Mesenchymal stem cell (in vitro differentiated cells and primary cell): ENCODE data around the gene RHOD.

Source experiments
- DNase-seq: peaks from one replicate; pipeline ENCODE4 v3.0.0-alpha.2; 2013
- H2AFZ ChIP-seq: one replicate; pipeline ENCODE4 v1.6.1; 2013; ENCODE audit warnings: low read depth, mild to moderate bottlenecking, control low read depth, inconsistent platforms, low read length, moderate library complexity
- H2AK5ac ChIP-seq: 2 replicates; pipeline ENCODE4 v1.6.1; 2013; ENCODE audit warnings: low read length, moderate library complexity, mild to moderate bottlenecking, inconsistent platforms; ENCODE audit not compliant: severe bottlenecking
- H2BK120ac ChIP-seq: one replicate; pipeline ENCODE4 v1.6.1; 2013; ENCODE audit warnings: low read depth, mild to moderate bottlenecking, inconsistent platforms, low read length, moderate library complexity
- H2BK12ac ChIP-seq, 2 experiments: one replicate each; pipeline ENCODE4 v1.6.1; 2013; ENCODE audit warnings: inconsistent platforms in 2 of 2, low read length in 2 of 2, mild to moderate bottlenecking in 2 of 2, moderate library complexity in 2 of 2, control low read depth in 1 of 2
- H2BK15ac ChIP-seq: one replicate; pipeline ENCODE4 v1.6.1; 2013; ENCODE audit warnings: mild to moderate bottlenecking, low read depth, inconsistent platforms; ENCODE audit not compliant: poor library complexity, severe bottlenecking
- H2BK5ac ChIP-seq: 2 replicates; pipeline ENCODE4 v1.6.1; 2013; ENCODE audit warnings: low read depth, mild to moderate bottlenecking, low read length, control low read depth, inconsistent platforms; ENCODE audit not compliant: poor library complexity, severe bottlenecking
- H3K14ac ChIP-seq, 2 experiments: one replicate each; pipeline ENCODE4 v1.6.1; 2013; ENCODE audit warnings: inconsistent platforms in 2 of 2, low read length in 2 of 2, control low read depth in 1 of 2, mild to moderate bottlenecking in 1 of 2, moderate library complexity in 1 of 2
- H3K18ac ChIP-seq, 2 experiments: one replicate each; pipeline ENCODE4 v1.6.1; 2013; ENCODE audit warnings: inconsistent platforms in 2 of 2, low read length in 2 of 2, control low read depth in 1 of 2, low read depth in 1 of 2, mild to moderate bottlenecking in 1 of 2
- H3K23ac ChIP-seq, 2 experiments: one replicate each; pipeline ENCODE4 v1.6.1; 2013; ENCODE audit warnings: inconsistent platforms in 2 of 2, low read length in 2 of 2, mild to moderate bottlenecking in 2 of 2, moderate library complexity in 2 of 2, control low read depth in 1 of 2
- H3K27ac ChIP-seq: 2 replicates; pipeline ENCODE4 v1.5.1; 2013; ENCODE audit warnings: mild to moderate bottlenecking, moderate library complexity, low read length, control low read depth, inconsistent platforms; ENCODE audit not compliant: poor library complexity, severe bottlenecking
- H3K27me3 ChIP-seq, 2 experiments: 2 replicates each; pipeline versions ENCODE4 v1.6.1 to v1.7.0; 2013; ENCODE audit warnings: low read length in 2 of 2, mild to moderate bottlenecking in 2 of 2, moderate library complexity in 2 of 2, control low read depth in 1 of 2, inconsistent platforms in 1 of 2; ENCODE audit not compliant: control insufficient read depth in 1 of 2, insufficient read depth in 1 of 2
- H3K36me3 ChIP-seq, 2 experiments: 2 replicates each; pipeline versions ENCODE4 v1.6.1 to v1.7.0; 2013; ENCODE audit warnings: low read length in 2 of 2, control low read depth in 1 of 2, inconsistent platforms in 1 of 2, low read depth in 1 of 2, mild to moderate bottlenecking in 1 of 2; ENCODE audit not compliant: insufficient read depth in 2 of 2, control insufficient read depth in 1 of 2
- H3K4ac ChIP-seq, 2 experiments: one replicate each; pipeline ENCODE4 v1.6.1; 2013; ENCODE audit warnings: inconsistent platforms in 2 of 2, low read length in 2 of 2, mild to moderate bottlenecking in 2 of 2, moderate library complexity in 2 of 2, control low read depth in 1 of 2, low read depth in 1 of 2
- H3K4me1 ChIP-seq: 2 replicates; pipeline ENCODE4 v1.6.1; 2013; ENCODE audit warnings: low read depth, low read length, control low read depth; ENCODE audit not compliant: control insufficient read depth, insufficient read depth
- H3K4me2 ChIP-seq: 2 replicates; pipeline ENCODE4 v1.6.1; 2013; ENCODE audit warnings: low read length, mild to moderate bottlenecking, inconsistent platforms; ENCODE audit not compliant: poor library complexity, severe bottlenecking
- H3K4me3 ChIP-seq, 2 experiments: 2 replicates each; pipeline versions ENCODE4 v1.5.1 to v1.7.0; 2013; ENCODE audit warnings: low read length in 2 of 2, mild to moderate bottlenecking in 2 of 2, control low read depth in 1 of 2, low read depth in 1 of 2; ENCODE audit not compliant: insufficient read depth in 1 of 2
- H3K79me1 ChIP-seq: replicated peaks from 2 replicates; pipeline ENCODE4 v1.6.1; 2013; ENCODE audit warnings: mild to moderate bottlenecking, control low read depth, low read length, inconsistent platforms; ENCODE audit not compliant: poor library complexity, severe bottlenecking
- H3K9ac ChIP-seq: 2 replicates; pipeline ENCODE4 v1.7.0; 2013; ENCODE audit warnings: mild to moderate bottlenecking, low read length, moderate library complexity
- H3K9me3 ChIP-seq: 2 replicates; pipeline ENCODE4 v1.7.0; 2013; ENCODE audit warnings: mild to moderate bottlenecking, low read length; ENCODE audit not compliant: control insufficient read depth
- H4K8ac ChIP-seq: one replicate; pipeline ENCODE4 v1.6.1; 2013; ENCODE audit warnings: inconsistent platforms, mild to moderate bottlenecking, low read length, moderate library complexity
- H4K91ac ChIP-seq: one replicate; pipeline ENCODE4 v1.6.1; 2013; ENCODE audit warnings: mild to moderate bottlenecking, low read length, inconsistent platforms
- WGBS: methylation state at CpG from one replicate; pipeline ENCODE4 v1.1.7; 2013; ENCODE audit warnings: mixed read lengths; 5-methylcytosine and 5-hydroxymethylcytosine counted together

The RHOD gene

DNA sequence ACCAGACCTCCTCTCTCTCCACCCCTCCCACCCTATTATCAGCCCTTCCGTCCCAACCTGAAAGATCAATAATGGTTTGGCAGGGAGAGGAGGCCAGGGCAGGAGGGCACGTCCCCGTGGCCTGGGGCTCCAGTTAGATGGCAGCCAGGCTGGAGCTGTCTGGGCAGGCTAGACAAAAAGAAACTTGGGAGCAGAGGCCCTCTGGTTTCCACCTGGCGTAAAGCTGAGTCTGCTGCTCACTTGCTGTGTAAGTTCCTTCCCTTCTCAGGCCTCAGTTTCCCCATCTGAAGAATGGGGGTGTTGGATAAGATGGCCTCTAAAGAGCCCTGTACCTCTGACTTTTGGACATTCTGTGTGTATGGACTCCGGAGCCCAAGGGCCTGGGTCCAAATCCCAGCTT lies 3.8 kb upstream of the RHOD start:
- Histone ChIP-seq H2BK120ac (no peak overlapping the region), H3K4me2 (no peak overlapping the region), H3K18ac (no peak overlapping the region), H4K91ac (no peak overlapping the region), H3K9ac (no peak overlapping the region), H3K79me1 (peaks cover 6% of the 10 kb centered on the region), H2AK5ac (no peak overlapping the region), H3K23ac (no peak overlapping the region), H2BK12ac (no peak overlapping the region), H3K4ac (no peak overlapping the region), H3K4me3 (no peak overlapping the region), H3K36me3 (no peaks in the 10 kb centered on the region), H3K27ac (no peak overlapping the region), H3K27me3 (peaks cover 0 to 18% of the 10 kb centered on the region in 2 experiments), H2BK15ac (peak overlapping the region; percentile 8), H2AFZ (no peak overlapping the region), H3K14ac (no peak overlapping the region), H3K9me3 (no peaks in the 10 kb centered on the region), H4K8ac (no peak overlapping the region), H3K4me1 (peaks cover 36% of the 10 kb centered on the region), H2BK5ac (no peak overlapping the region)
- WGBS = 92% methylated on average over 5 of the region's 5 CpGs
- no peak for DNase-seq

DNA sequence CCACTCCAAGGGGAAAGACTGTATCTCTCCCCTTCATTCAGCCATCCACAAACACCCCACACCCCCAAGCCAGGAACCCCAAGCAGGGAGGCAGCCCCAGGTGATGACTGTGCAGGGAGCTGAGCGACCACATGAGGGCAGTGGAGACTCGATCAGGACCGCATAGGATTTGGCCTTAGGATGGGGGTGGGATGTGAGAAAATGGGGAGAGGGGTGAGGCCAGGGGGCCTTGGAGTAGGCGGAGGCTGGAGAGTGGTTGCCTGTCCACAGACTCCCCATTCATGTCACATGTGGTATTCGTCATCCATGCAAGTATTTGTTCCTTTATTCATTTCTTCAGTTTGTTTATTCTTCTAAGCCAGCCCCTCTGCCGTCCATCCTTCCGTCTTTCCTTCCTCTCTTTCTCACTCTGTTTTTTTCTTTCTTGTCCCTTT lies 2.7 kb upstream of the RHOD start:
- H4K91ac ChIP-seq = no peak overlapping the region
- no peaks in the 10 kb centered on the region for H3K9me3 ChIP-seq
- WGBS = 15% methylated on average over 6 of the region's 7 CpGs
- peaks cover 0 to 18% of the 10 kb centered on the region in 2 experiments for H3K27me3 ChIP-seq
- no peak overlapping the region for H3K23ac ChIP-seq
- no peak overlapping the region for H2BK12ac ChIP-seq
- H3K36me3 ChIP-seq = peaks cover 0 to 4% of the 10 kb centered on the region in 2 experiments
- peak overlapping the region; percentile 30 for H2BK15ac ChIP-seq
- H3K4ac ChIP-seq = no peak overlapping the region
- H4K8ac ChIP-seq = no peak overlapping the region
- no peak overlapping the region for H3K4me3 ChIP-seq
- peak overlapping the region in 1 of 2 experiments; percentile 59 for H3K18ac ChIP-seq
- no peak overlapping the region for H3K4me2 ChIP-seq
- H2BK5ac ChIP-seq = no peak overlapping the region
- no peak overlapping the region for H2BK120ac ChIP-seq
- peak overlapping the region; percentile 53 for H3K27ac ChIP-seq
- H2AFZ ChIP-seq = no peak overlapping the region
- peaks cover 6% of the 10 kb centered on the region for H3K79me1 ChIP-seq
- peak; percentile 72 for DNase-seq
- H3K9ac ChIP-seq = peak overlapping the region; percentile 41
- H3K14ac ChIP-seq = no peak overlapping the region
- peak overlapping the region; percentile 60 for H2AK5ac ChIP-seq
- peaks cover 36% of the 10 kb centered on the region for H3K4me1 ChIP-seq

DNA sequence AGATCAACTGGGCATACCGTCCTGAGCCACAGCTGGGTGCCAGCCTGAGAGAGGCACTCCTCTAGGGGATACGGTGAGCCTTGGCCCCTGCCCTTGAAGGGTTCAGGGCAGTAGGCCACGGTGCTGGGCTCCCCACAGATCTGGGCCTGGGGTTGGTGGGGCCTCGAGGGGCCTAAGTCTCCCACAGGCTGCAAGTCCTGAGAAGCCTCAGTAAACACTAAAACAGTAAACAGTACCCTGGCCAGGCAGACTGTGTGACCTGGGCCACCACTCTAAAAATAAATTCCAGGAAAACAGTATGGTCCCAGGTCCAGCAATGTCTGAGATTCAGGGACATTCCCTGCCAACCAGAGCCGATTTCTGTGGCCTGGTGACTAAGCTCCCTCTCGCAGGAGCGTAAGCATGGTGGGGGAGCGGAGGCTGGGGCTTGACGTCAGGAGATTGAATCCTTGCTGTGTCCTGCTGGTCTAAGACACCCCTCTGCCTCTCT lies 2.3 kb upstream of the RHOD start:
- Histone ChIP-seq H2BK12ac (peak overlapping the region in 1 of 2 experiments; percentile 91), H2BK120ac (no peak overlapping the region), H2BK15ac (peak overlapping the region; percentile 52), H3K9ac (peak overlapping the region; percentile 41), H3K36me3 (peaks cover 0 to 4% of the 10 kb centered on the region in 2 experiments), H3K14ac (no peak overlapping the region), H3K23ac (no peak overlapping the region), H3K4ac (peak overlapping the region in 1 of 2 experiments; percentile 32), H3K79me1 (peaks cover 6% of the 10 kb centered on the region), H3K4me3 (no peak overlapping the region), H2AFZ (no peak overlapping the region), H3K27me3 (peaks cover 0 to 18% of the 10 kb centered on the region in 2 experiments), H3K4me2 (no peak overlapping the region), H3K18ac (peak overlapping the region; percentile 59 to 67), H4K8ac (peak overlapping the region; percentile 48), H4K91ac (peak overlapping the region; percentile 80), H3K9me3 (no peaks in the 10 kb centered on the region), H2AK5ac (peak overlapping the region; percentile 60), H3K27ac (peak overlapping the region; percentile 53), H2BK5ac (no peak overlapping the region), H3K4me1 (peaks cover 36% of the 10 kb centered on the region)
- WGBS = 52% methylated on average over 9 of the region's 9 CpGs
- DNase-seq = peak; percentile 91

DNA sequence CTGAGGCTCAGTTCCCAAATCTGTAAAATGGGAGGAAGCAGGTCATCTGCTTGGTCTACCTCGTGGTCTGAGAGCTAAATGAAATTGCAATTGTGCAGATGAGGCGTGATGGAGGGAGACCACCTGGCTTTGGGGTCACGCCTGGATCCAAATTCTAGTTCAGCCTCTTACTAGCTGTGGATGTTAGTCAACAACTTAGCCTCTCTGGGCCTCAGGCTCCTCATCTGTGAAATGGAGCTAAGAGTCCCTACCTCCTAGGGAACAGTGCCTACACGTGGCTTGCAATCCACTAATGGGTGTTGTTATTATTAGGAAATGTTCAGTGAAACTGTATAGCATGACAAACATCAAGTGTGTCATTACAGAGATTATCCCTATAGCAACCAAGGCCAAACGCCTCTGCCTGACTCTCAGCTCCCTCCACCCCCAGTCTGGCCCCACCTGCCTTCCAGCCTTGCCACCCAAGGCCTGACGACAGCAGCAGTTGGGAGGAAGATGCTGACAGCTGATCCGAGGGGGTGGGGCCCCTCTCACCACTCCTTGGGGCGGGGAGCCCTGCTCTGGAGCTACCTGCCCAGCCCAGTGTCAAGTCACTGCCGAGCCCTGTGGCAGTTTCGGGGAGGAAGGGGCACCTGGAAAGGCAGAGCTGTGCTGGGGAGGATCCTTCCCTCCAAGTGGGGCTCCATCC lies 1.7 kb upstream of the RHOD start:
- H3K27me3 ChIP-seq = peaks cover 0 to 18% of the 10 kb centered on the region in 2 experiments
- H3K23ac ChIP-seq = peak overlapping the region in 1 of 2 experiments; percentile 26
- no peak overlapping the region for H3K27ac ChIP-seq
- peak overlapping the region in 1 of 2 experiments; percentile 67 for H3K18ac ChIP-seq
- H4K8ac ChIP-seq = no peak overlapping the region
- no peaks in the 10 kb centered on the region for H3K9me3 ChIP-seq
- H3K4ac ChIP-seq = no peak overlapping the region
- no peak overlapping the region for H3K4me3 ChIP-seq
- H3K4me2 ChIP-seq = no peak overlapping the region
- H3K14ac ChIP-seq = peak overlapping the region in 1 of 2 experiments; percentile 66
- H2BK15ac ChIP-seq = no peak overlapping the region
- no peak overlapping the region for H2AFZ ChIP-seq
- peaks cover 41% of the 10 kb centered on the region for H3K4me1 ChIP-seq
- H2BK12ac ChIP-seq = peak overlapping the region in 1 of 2 experiments; percentile 68
- peak; percentile 91 for DNase-seq
- H3K79me1 ChIP-seq = peaks cover 6% of the 10 kb centered on the region
- 63% methylated on average over 9 of the region's 10 CpGs for WGBS
- H2BK120ac ChIP-seq = no peak overlapping the region
- H2BK5ac ChIP-seq = peak overlapping the region; percentile 5
- peaks cover 0 to 4% of the 10 kb centered on the region in 2 experiments for H3K36me3 ChIP-seq
- peak overlapping the region; percentile 82 for H3K9ac ChIP-seq
- H4K91ac ChIP-seq = no peak overlapping the region
- peak overlapping the region; percentile 85 for H2AK5ac ChIP-seq
